Subcutaneous adipose tissue (tissue), 4 donors: ENCODE results near the gene ARHGDIA. TPM values are rescaled to one million over a fixed set of nuclear protein-coding genes. Genes with fewer than 3 reads are reported as not detected.

Experiments used
- CTCF ChIP-seq: fragments of 450-650 bp; IDR thresholded peaks from one replicate; pipeline ENCODE4 v1.5.1; 2016; ENCODE audit warnings: low read depth, mild to moderate bottlenecking, control low read depth, antibody characterized with exemption, moderate library complexity
- total RNA-seq, 4 donors: library from RNA; depleted of rRNA; stranded (reverse); fragments of >200 nt; gene quantifications; one replicate each; pipeline ENCODE4 v1.1.0, GENCODE V29; 2016

Gene ARHGDIA
- total RNA-seq: 100 to 1,000 TPM; 116 to 235 (median 167) TPM

GRCh38 chr17:81870981-81871386 lies at the start of gene ARHGDIA:
TSS of gene ARHGDIA (minus strand) at chr17:81871337. CDS start at chr17:81869930, 1,407 bp downstream.
- TF ChIP-seq CTCF: no peak

- no peak for TF ChIP-seq CTCF
Observed at GRCh38 chr17:81918832-81919545, 47.9 kb upstream of the ARHGDIA start.

GRCh38 chr17:81917565-81918332 lies 46.6 kb upstream of the ARHGDIA start, which contains the start of gene SIRT7:
TSS of gene SIRT7 (minus strand) at chr17:81918176. CDS start at chr17:81918131, 45 bp downstream.
- TF ChIP-seq CTCF: no peak

- no peak for TF ChIP-seq CTCF
Observed at GRCh38 chr17:81916234-81917001, 45.3 kb upstream of the ARHGDIA start.

GRCh38 chr17:81915331-81915730 lies 44.2 kb upstream of the ARHGDIA start:
- TF ChIP-seq CTCF: no peak

GRCh38 chr17:81914103-81914850 lies 43.1 kb upstream of the ARHGDIA start:
- TF ChIP-seq CTCF: no peak
